Astrocyte (in vitro differentiated cells and primary cell): ENCODE data around the gene ZNF516.

Experiments
- EZH2 ChIP-seq: IDR thresholded peaks from 2 replicates; pipeline ENCODE4 v1.6.1; 2012; ENCODE audit warnings: mild to moderate bottlenecking, low read length, inconsistent platforms; ENCODE audit not compliant: insufficient read depth
- TF ChIP-seq, protein P1 (sequence below): IDR thresholded peaks from 2 replicates; pipeline ENCODE4 v1.5.1; 2011; ENCODE audit warnings: low read depth, mild to moderate bottlenecking, inconsistent platforms, low read length, moderate library complexity; ENCODE audit not compliant: insufficient read depth

DNA sequence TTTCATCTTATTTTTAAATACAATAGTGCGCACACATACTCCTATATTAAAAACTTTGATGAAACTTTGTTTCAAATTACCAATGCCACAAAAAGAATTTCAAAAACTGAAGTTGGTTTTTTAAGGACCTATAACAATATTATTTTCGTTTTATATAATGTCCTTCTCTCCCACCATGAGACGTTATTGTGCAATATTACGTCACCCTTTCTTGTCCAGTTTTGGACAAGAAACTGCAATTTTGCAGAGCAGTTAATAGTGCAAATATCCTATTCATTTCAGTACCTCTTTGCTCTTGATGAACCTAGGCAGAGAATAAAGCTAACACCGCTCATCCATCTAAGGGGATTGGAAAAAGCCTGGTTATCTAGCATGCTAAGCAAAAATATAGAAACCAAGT is 9.7 kb upstream of the ZNF516 start:
- TF ChIP-seq, protein P1, sequence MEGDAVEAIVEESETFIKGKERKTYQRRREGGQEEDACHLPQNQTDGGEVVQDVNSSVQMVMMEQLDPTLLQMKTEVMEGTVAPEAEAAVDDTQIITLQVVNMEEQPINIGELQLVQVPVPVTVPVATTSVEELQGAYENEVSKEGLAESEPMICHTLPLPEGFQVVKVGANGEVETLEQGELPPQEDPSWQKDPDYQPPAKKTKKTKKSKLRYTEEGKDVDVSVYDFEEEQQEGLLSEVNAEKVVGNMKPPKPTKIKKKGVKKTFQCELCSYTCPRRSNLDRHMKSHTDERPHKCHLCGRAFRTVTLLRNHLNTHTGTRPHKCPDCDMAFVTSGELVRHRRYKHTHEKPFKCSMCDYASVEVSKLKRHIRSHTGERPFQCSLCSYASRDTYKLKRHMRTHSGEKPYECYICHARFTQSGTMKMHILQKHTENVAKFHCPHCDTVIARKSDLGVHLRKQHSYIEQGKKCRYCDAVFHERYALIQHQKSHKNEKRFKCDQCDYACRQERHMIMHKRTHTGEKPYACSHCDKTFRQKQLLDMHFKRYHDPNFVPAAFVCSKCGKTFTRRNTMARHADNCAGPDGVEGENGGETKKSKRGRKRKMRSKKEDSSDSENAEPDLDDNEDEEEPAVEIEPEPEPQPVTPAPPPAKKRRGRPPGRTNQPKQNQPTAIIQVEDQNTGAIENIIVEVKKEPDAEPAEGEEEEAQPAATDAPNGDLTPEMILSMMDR = no peak
- TF ChIP-seq EZH2 = no peak
